HG03196 (cell line): ENCODE measurements around the gene OLA1.

Experiments used
- ATAC-seq: cut with Tn5 transposase; IDR thresholded peaks from one replicate; pipeline ENCODE4 v1.9.1; 2021; ENCODE audit not compliant: unreplicated experiment

OLA1 gene

DNA sequence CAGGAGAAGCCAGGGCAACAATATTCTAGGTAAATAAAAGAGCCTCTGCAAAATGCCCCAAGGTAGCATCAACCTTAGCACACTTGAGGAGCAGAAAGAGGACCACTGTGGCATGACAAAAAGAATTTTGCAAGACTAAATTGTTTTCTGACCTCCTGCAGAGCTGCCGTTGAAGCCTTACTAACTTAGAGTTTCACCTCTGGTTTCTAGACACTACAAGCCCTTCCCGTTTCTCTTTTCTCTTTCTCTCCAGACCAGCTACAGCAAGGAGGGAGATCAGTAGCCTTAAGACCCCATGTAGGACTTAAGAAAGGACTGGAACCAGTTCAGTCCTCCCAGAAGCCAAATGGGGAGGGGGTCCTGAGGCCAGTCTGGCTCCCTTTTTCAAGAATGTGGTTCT is 209.9 kb downstream of the OLA1 start:
- no peak for ATAC-seq

DNA sequence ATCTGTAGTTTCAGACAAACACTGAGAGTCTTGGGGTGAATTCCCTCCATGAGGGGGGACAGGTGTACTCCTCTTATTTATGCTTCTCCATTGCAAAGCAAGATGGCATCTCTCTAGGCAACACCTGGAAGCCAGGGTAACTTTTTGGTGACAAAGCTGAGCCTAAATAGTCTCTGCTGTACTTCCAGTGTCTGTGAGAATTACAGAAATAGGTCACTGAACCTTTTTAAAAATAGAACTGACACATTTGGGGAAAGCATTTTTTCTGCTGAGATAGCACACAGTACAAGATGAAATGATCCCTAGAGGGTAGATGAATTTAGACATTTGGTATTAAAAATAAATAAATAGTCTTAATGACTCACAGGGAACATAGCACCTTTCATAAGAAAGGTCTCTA is 211.5 kb downstream of the OLA1 start:
- ATAC-seq, result no peak

DNA sequence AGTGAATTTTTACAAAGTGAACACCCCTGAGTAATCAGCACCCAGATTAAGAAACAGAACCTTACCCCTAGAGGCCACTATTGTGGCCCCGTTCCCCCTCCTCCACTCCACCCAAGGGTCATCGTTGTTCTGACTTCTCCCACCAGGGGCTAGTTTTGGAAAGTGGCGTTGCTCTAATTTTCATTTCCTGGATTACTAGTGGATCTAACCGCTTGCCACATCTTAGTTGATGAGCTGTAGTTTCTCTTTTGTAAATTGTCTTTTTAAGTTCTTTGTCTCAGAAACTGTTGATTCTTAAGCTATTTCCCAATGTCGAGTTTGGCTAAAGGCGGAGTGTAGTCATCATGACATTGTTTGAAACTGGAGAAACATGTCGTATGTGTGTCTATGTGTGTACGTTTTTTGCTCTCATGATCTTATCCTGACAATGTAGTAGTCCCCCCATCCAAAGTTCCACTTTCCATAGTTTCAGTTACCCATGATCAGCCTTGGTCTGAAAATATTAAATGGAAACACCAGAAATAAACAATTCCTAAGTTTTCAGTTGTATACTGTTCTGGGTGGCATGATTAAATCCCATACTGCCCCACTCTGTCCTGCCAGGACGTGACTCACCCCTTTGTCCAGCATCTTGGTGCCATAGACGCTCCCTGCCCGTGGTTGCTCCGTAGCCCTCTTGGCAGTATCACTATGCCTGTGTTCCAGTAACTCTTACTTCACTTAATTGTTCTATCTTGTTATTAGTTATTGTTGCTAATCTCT is 212.2 kb downstream of the OLA1 start:
- no peak for ATAC-seq

DNA sequence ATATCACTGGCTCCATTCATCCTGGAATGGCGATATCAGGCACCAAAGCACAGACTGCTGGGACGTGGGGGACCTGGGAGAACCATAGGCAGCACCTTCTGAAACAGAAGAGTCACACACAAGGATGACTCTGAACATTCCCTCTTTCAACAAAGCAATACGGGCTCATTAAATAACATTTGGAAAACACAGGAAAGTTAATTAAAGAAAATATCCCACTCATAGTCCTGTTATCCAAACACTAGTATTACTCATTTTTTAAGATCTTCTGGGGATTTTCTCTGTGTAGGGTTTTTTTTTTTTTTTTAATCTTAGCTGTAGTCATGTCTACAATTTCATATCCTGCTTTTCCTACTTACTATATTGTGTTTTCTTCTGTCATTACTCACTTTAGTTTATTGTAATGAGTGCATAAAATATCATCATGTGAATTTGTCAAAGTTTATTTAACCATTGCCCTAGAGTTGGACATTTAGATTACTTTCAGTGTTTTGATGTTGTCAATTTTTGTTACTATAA is 213.2 kb downstream of the OLA1 start:
- ATAC-seq, result no peak

DNA sequence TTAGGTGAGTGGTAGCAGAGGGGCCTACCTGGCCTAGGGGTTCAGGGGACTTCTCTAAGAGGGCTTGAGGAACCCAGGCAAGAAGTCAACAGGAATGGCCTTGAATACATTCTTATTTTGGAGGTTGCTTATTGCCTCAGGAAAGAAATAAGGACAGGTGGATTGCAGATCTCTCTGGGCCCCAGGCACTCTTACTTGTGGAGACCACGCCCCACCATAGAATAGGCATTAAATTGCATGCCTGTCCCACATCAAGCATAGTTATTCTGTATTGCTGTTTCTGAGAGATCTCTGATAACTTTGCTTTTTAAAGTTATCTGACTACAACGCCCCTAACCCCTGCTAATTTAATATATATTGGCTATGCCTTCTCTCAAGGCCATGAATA is 215.2 kb downstream of the OLA1 start:
- ATAC-seq, result no peak

DNA sequence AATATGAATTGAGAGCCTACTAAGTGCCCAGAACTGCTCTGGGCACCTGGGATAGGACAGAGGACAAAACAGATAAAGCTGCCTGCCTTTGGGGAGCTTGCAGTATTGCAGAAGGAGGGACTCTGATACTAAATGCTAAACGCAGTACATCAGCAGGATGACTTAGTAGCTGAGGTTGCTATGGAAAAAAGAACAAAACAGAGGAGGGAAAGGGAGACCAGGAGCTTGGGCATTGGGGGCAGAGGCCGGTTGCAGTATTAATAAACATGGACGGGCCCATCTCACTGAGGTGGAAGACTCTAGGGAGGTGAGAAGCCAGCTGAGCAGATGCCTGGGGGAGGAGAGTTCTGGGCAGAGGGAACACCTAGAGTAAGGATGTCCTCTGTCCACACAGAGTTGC is 217.1 kb downstream of the OLA1 start:
- ATAC-seq, result no peak

DNA sequence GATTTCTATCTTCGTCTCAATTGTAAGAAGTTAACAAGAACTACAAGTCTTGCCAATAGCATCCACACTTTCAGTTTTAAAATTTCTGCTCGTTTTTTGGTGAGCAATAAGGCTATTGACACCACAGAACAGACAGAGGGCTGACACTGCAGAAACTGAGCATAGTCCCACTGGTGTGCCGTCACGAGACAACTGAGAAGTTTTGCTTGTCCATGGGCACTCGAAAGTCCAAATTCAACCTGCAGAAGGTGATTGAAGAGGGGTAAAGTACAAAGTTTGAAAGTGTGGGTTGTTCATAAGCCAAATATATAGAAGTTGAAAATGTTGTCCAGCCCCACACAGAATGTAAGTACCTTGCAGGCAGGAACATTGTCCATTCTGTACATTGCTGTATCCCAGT is 219.4 kb downstream of the OLA1 start:
- no peak for ATAC-seq

DNA sequence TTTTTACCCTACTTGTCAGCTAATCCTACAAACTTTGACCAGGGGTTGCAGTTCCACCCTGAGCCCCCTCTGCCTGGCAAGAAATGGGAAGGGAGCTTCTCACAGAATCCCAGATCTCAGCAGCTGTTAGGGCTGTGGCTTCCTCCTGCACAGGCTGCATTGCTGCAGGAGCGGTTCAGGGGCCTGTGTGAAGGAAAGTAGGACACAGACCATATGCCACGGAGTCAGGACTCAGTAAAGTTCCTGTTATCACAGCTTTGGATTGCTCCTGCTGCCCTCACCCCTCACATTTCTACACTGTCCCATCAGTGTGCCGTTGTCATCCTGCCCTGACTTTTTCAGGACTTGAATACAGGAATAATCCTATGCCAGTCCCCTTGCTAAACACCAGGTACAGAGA is 220.4 kb downstream of the OLA1 start:
- ATAC-seq, result no peak

DNA sequence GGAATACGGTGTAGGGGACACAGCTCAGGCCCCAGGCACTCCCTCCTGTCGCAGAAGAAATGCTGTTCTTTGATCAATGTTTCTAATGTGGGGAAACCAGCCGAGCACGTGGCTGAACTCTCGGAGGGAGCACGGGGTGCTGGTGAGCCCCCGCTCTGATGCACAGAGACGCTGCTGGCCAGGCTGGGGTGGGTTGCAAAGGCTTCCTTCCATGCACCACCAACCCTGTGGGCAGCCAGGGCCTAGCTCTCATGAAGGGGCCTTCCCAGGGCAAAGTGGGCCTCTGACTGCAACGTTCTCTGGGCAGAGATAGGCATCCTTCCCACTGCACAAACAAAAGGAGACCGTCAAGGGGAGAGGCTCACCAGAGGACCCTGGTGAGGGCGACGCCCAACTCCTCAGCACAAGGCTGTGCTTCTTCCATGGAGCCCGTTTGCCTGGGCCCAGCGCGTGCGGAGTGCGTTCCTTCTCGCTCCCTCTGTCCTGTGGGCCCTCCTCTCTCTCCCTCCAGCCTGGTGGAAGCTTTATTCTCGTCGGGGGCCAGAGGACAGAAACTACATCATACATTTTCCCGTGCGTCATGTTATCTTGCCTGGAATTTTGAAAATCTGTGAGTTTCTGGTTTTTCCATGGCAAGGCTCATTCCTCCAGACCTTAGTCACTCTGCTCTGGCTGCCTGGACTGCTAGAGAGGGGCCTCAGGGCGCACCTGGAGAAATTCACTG is 222.0 kb downstream of the OLA1 start:
- no peak for ATAC-seq

DNA sequence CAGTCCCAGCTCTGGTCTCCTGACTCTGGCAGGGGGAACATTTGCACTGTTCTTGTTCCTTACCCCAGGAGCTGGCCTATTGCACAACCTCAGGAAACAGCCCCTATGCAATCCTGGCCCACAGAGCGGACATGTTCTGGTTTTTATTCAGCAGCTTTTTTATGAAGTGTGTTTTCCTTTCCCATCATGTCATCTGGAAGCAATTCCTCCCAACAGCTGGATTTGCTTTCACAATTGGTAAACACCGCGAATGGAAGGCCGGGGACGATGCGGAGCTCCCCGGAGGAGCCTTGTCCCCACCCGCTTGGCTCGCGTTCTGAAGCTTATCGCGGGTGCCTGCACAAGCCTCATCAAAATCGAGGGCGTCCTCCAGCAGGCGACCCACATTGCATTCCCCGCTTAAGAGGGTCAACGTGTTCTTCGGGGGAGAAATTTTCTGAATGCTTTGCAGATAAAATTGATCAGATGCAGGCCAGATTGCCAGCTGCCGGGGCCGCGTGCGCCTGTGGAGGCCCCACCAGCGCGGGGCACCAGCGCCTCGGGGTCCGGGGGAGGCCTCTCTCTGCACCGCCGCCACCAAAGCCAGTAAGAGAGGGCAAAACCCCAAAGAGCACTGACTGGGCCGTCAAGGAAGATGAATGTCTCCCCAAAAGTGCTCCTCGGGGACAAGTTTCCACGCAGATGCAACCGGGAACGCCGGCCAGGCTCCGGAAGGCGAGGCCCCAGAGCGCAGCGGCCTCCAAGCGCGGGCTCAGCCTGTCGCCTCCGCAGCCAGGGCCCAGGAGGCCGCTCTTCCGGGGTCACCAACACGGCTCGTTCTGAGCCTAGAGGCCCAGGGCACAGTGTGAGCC is 222.8 kb downstream of the OLA1 start:
- no peak for ATAC-seq

DNA sequence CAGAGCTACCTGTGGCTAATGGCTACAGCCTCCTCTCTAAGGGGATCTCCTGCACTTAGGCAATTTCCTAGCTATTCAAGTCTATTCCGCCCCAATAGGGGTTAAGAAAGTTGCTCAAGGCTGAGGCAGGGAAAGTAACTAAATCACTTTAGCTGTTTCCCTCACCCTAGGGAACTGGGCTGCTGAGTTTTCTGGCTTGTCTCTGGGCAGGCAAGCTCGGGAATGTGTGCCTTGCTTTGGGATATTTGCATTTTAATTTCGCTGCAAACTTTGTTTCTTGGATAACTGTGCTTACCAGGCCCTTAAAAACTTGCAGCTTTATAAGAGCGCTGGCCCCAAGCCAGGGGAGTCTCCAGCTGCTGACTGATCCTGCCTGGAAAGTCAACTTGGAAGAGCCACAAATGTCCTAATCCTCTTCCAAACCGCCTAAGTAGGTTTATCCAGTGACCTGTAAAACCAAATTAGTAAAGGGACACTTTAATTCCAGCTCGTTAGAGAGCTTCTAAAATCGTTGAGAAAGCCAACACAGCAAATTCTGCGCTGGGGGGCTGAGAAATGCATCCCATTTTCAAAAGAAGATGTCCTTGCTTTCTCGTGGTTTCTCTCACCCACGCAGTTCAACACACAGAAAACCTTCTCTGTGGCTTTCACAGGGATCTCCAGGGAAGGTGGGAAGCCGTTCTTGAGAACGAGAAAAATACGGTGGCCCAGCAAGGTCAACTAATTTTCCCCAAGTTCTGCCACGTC is 223.6 kb downstream of the OLA1 start:
- ATAC-seq, result no peak

DNA sequence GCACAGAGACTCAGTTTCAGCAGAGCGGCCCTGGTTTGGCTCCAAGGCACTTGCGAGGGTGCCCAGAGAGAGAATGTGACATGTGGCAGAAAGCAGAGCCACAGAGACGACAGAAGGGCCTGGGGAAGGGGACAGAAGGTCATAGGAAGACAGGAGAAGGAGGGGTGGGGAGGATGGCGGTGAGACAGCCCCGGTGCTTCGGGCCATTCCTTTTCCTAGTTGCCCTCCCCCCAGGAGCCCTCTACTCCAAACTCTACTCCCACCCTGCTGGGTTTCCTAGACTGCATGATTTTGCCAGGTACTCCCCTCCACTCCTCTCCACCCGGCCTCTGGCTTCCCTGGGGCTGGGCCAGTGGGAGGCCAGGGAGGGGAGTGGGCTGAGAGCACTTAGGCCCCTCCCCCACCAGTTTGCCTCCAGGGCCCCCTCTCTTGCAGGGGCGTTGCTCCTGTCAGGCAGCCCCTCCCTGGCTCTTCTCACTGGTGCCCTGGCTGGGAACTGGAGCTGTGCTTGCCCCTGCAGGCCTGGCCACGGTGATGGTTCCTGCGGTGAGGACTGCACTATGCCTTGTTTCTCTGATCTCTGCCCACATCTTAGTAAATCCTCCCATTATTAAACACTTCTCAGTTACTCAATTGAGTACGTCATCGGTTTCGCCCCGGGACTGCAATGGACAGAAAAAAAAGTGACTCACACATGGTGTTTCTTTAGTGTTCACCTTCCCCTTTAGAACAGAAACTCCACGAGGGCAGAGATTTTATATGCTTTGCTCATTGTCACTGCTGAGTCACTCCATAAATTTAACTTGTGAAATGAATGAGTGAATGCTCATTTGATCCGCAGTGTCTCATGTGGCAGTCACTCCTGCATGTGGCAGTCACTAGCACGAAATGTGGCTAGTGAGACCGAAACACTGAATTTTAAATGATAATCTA is 224.5 kb downstream of the OLA1 start:
- no peak for ATAC-seq
